ENCODE results near the gene SQOR. TPM values are rescaled to one million over a fixed set of nuclear protein-coding genes. Genes with fewer than 3 reads are reported as not detected.
A peak's percentile ranks its signal among the peaks of the same experiment; 100 is the strongest.

Gene SQOR
- total and polyA plus RNA-seq, 2 experiments from 2014 or later, result 0.23 TPM; not detected in 1

GRCh38 chr15:45705510-45706473 lies 71.0 kb downstream of the SQOR start:
- Mint-ChIP-seq H3K4me1 (peaks cover 4% of the 10 kb centered on the region; the same call in 2 of the 3 replicates), H3K4me3 (peak overlapping the region; percentile 79), H3K36me3 (ENCODE audit: low read depth) (peaks cover 18% of the 10 kb centered on the region; the same call in 2 of the 3 replicates), H3K27me3 (ENCODE audit: insufficient read depth, low read depth, poor library complexity) (peaks cover 11% of the 10 kb centered on the region), H3K27ac (no peak overlapping the region), H3K9me3 (peaks cover 69% of the 10 kb centered on the region)
- Histone ChIP-seq H3K4me3 (peak overlapping the region; percentile 68), H3K4me1 (ENCODE audit: insufficient read depth) (peaks cover 2% of the 10 kb centered on the region; the same call in 1 of the 2 replicates), H3F3A (replicated peaks; ENCODE audit: low read depth) (no peaks in the 10 kb centered on the region), H3K4me2 (peak overlapping the region; percentile 89), H3K79me2 (replicated peaks; ENCODE audit: insufficient read depth) (no peaks in the 10 kb centered on the region), H3K36me3 (ENCODE audit: insufficient read depth) (no peaks in the 10 kb centered on the region), H3K27me3 (ENCODE audit: insufficient read depth) (peaks cover 15% of the 10 kb centered on the region), H3K27ac (ENCODE audit: low read depth) (no peak overlapping the region), H3K9me2 (ENCODE audit: insufficient read depth) (no peaks in the 10 kb centered on the region), H2AFZ (peak overlapping the region; percentile 99), H4K20me1 (replicated peaks; ENCODE audit: insufficient read depth) (no peaks in the 10 kb centered on the region)
- TF ChIP-seq, protein P1, sequence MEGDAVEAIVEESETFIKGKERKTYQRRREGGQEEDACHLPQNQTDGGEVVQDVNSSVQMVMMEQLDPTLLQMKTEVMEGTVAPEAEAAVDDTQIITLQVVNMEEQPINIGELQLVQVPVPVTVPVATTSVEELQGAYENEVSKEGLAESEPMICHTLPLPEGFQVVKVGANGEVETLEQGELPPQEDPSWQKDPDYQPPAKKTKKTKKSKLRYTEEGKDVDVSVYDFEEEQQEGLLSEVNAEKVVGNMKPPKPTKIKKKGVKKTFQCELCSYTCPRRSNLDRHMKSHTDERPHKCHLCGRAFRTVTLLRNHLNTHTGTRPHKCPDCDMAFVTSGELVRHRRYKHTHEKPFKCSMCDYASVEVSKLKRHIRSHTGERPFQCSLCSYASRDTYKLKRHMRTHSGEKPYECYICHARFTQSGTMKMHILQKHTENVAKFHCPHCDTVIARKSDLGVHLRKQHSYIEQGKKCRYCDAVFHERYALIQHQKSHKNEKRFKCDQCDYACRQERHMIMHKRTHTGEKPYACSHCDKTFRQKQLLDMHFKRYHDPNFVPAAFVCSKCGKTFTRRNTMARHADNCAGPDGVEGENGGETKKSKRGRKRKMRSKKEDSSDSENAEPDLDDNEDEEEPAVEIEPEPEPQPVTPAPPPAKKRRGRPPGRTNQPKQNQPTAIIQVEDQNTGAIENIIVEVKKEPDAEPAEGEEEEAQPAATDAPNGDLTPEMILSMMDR (conservative IDR thresholded peaks at IDR 0.05; ENCODE audit: low read depth in 2 of 2), result peak; percentile 79 to 89
- peak; percentile 60 for TF ChIP-seq POLR2AphosphoS5 (IDR thresholded peaks at IDR 0.05; ENCODE audit: low read depth)
- no peak for TF ChIP-seq ETS1 (IDR thresholded peaks at IDR 0.05)
- no peak for TF ChIP-seq STAT1 (IDR thresholded peaks at IDR 0.05; ENCODE audit: unreplicated experiment)
- TF ChIP-seq ZNF331 (CRISPR knock-in tag; IDR thresholded peaks at IDR 0.05; ENCODE audit: low read depth), result no peak
- TF ChIP-seq, protein P2, sequence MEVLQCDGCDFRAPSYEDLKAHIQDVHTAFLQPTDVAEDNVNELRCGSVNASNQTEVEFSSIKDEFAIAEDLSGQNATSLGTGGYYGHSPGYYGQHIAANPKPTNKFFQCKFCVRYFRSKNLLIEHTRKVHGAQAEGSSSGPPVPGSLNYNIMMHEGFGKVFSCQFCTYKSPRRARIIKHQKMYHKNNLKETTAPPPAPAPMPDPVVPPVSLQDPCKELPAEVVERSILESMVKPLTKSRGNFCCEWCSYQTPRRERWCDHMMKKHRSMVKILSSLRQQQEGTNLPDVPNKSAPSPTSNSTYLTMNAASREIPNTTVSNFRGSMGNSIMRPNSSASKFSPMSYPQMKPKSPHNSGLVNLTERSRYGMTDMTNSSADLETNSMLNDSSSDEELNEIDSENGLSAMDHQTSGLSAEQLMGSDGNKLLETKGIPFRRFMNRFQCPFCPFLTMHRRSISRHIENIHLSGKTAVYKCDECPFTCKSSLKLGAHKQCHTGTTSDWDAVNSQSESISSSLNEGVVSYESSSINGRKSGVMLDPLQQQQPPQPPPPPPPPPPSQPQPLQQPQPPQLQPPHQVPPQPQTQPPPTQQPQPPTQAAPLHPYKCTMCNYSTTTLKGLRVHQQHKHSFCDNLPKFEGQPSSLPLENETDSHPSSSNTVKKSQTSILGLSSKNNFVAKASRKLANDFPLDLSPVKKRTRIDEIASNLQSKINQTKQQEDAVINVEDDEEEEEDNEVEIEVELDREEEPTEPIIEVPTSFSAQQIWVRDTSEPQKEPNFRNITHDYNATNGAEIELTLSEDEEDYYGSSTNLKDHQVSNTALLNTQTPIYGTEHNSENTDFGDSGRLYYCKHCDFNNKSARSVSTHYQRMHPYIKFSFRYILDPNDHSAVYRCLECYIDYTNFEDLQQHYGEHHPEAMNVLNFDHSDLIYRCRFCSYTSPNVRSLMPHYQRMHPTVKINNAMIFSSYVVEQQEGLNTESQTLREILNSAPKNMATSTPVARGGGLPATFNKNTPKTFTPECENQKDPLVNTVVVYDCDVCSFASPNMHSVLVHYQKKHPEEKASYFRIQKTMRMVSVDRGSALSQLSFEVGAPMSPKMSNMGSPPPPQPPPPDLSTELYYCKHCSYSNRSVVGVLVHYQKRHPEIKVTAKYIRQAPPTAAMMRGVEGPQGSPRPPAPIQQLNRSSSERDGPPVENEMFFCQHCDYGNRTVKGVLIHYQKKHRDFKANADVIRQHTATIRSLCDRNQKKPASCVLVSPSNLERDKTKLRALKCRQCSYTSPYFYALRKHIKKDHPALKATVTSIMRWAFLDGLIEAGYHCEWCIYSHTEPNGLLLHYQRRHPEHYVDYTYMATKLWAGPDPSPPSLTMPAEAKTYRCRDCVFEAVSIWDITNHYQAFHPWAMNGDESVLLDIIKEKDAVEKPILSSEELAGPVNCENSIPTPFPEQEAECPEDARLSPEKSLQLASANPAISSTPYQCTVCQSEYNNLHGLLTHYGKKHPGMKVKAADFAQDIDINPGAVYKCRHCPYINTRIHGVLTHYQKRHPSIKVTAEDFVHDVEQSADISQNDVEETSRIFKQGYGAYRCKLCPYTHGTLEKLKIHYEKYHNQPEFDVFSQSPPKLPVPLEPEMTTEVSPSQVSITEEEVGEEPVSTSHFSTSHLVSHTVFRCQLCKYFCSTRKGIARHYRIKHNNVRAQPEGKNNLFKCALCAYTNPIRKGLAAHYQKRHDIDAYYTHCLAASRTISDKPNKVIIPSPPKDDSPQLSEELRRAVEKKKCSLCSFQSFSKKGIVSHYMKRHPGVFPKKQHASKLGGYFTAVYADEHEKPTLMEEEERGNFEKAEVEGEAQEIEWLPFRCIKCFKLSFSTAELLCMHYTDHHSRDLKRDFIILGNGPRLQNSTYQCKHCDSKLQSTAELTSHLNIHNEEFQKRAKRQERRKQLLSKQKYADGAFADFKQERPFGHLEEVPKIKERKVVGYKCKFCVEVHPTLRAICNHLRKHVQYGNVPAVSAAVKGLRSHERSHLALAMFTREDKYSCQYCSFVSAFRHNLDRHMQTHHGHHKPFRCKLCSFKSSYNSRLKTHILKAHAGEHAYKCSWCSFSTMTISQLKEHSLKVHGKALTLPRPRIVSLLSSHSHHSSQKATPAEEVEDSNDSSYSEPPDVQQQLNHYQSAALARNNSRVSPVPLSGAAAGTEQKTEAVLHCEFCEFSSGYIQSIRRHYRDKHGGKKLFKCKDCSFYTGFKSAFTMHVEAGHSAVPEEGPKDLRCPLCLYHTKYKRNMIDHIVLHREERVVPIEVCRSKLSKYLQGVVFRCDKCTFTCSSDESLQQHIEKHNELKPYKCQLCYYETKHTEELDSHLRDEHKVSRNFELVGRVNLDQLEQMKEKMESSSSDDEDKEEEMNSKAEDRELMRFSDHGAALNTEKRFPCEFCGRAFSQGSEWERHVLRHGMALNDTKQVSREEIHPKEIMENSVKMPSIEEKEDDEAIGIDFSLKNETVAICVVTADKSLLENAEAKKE (CRISPR knock-in tag; IDR thresholded peaks at IDR 0.05), result no peak
- DNase-seq (ENCODE audit: low spot score) (peak; percentile 95), ATAC-seq (peak; percentile 66)

Measured in GM23338 (cell line).